Endothelial cell of umbilical vein (primary cell): ENCODE data around the gene SSBP3. TPM values are rescaled to one million over a fixed set of nuclear protein-coding genes. Genes with fewer than 3 reads are reported as not detected.

Experiments used
- BruUV-seq: library from RNA; stranded (reverse); fragments of 400-500 nt; replicated peaks from 2 replicates; lab custom pipeline; 2021; lab: Mats Ljungman, UMichigan
- CTCF ChIA-PET: fragments of 300-600, 350-600 bp; sonication (Branson Sonifier 250); formaldehyde crosslinking; loops from one replicate; lab custom pipeline; 2021; ENCODE audit warnings: antibody characterized with exemption, inconsistent platforms; lab: Charles Lee
- POLR2A ChIA-PET: fragments of 300-600, 350-600 bp; sonication (Branson Sonifier 250); formaldehyde crosslinking; loops from one replicate; lab custom pipeline; 2021; ENCODE audit warnings: antibody characterized with exemption, inconsistent platforms; lab: Charles Lee
- DNase-seq: peaks from one replicate; pipeline ENCODE4 v3.0.0-alpha.2; 2011; ENCODE audit warnings: low read depth, low spot score
- FAIRE-seq: peaks from 2 replicates; lab custom pipeline; 2011; peaks lifted over from hg19 to GRCh38; lab: Jason Lieb, UNC
- H2AFZ ChIP-seq: 2 replicates; pipeline ENCODE4 v1.6.0; 2012; ENCODE audit warnings: low read depth, low read length, control low read depth, inconsistent platforms
- H3K27ac ChIP-seq: 2 replicates; pipeline ENCODE4 v1.5.1; 2011; ENCODE audit warnings: low read depth, mild to moderate bottlenecking, control low read depth, low read length, moderate library complexity; ENCODE audit not compliant: insufficient read depth
- H3K27me3 ChIP-seq, 2 experiments: 2 replicates each; pipeline versions ENCODE4 v1.6.0 to v1.6.1; 2011; ENCODE audit warnings: low read length in 2 of 2, mixed read lengths in 1 of 2; ENCODE audit not compliant: control insufficient read depth in 2 of 2, insufficient read depth in 2 of 2
- H3K36me3 ChIP-seq, 2 experiments: 2 replicates in 1 of 2; 3 replicates in 1 of 2; pipeline ENCODE4 v1.5.1; 2011; ENCODE audit warnings: low read length in 2 of 2, mild to moderate bottlenecking in 1 of 2, moderate library complexity in 1 of 2; ENCODE audit not compliant: control insufficient read depth in 2 of 2, insufficient read depth in 2 of 2; ENCODE audit errors: extremely low read depth in 1 of 2
- H3K4me1 ChIP-seq: 3 replicates; pipeline ENCODE4 v1.5.1; 2011; ENCODE audit warnings: mild to moderate bottlenecking, low read length; ENCODE audit not compliant: control insufficient read depth, insufficient read depth; ENCODE audit errors: extremely low read depth
- H3K4me2 ChIP-seq: 2 replicates; pipeline ENCODE4 v1.6.1; 2011; ENCODE audit warnings: low read length, control low read depth, mixed read lengths; ENCODE audit not compliant: insufficient read depth
- H3K4me3 ChIP-seq, 3 experiments: fragments of 200-600 bp in 1 of 3; sonication (generic), shearing (Covaris generic) in 1 of 3; replicated peaks in 1 of 3; 2 replicates each; pipeline ENCODE4 v1.5.1; 2011 to 2016; ENCODE audit warnings: control low read depth in 3 of 3, low read length in 3 of 3, mild to moderate bottlenecking in 2 of 3, inconsistent platforms in 1 of 3, low read depth in 1 of 3, moderate library complexity in 1 of 3; ENCODE audit not compliant: insufficient read depth in 1 of 3
- H3K79me2 ChIP-seq: 2 replicates; pipeline ENCODE4 v1.6.0; 2012; ENCODE audit warnings: low read length, inconsistent platforms; ENCODE audit not compliant: control insufficient read depth, insufficient read depth
- H3K9ac ChIP-seq: replicated peaks from 2 replicates; pipeline ENCODE3; 2011; ENCODE audit warnings: low read length, control low read depth; ENCODE audit not compliant: insufficient read depth; ENCODE audit errors: extremely low read depth
- H3K9me1 ChIP-seq: replicated peaks from 3 replicates; pipeline ENCODE4 v1.6.0; 2011; ENCODE audit warnings: mild to moderate bottlenecking, low read length; ENCODE audit not compliant: control insufficient read depth, insufficient read depth; ENCODE audit errors: extremely low read depth
- H3K9me3 ChIP-seq: replicated peaks from 2 replicates; pipeline ENCODE4 v1.5.1; 2012; ENCODE audit warnings: low read length, inconsistent platforms; ENCODE audit not compliant: control insufficient read depth, insufficient read depth
- H4K20me1 ChIP-seq: replicated peaks from 2 replicates; pipeline ENCODE3; 2011; ENCODE audit warnings: mild to moderate bottlenecking, low read length; ENCODE audit not compliant: control insufficient read depth, insufficient read depth; ENCODE audit errors: extremely low read depth
- CTCF ChIP-seq, 2 donors: IDR thresholded peaks; 1 replicate in 1 of 2; 2 replicates in 1 of 2; pipeline ENCODE4 v1.5.1; 2011; ENCODE audit warnings: low read length in 2 of 2, mild to moderate bottlenecking in 2 of 2, moderate library complexity in 2 of 2, control low read depth in 1 of 2, inconsistent platforms in 1 of 2, low read depth in 1 of 2; ENCODE audit not compliant: insufficient read depth in 1 of 2; ENCODE audit errors: extremely low read depth in 1 of 2
- EZH2 ChIP-seq: IDR thresholded peaks from 2 replicates; pipeline ENCODE4 v1.6.1; 2012; ENCODE audit warnings: borderline replicate concordance, low read depth, mild to moderate bottlenecking, moderate library complexity, low read length, inconsistent platforms; ENCODE audit not compliant: severe bottlenecking
- FOS ChIP-seq: IDR thresholded peaks from 2 replicates; pipeline ENCODE4 v1.6.1; 2011; ENCODE audit warnings: mild to moderate bottlenecking, low read length, moderate library complexity, borderline replicate concordance; ENCODE audit not compliant: insufficient read depth
- GATA2 ChIP-seq: IDR thresholded peaks from 2 replicates; pipeline ENCODE4 v1.7.0; 2011; ENCODE audit warnings: low read depth, mild to moderate bottlenecking, moderate library complexity, mixed read lengths, low read length; ENCODE audit not compliant: insufficient read length, insufficient read depth
- JUN ChIP-seq: IDR thresholded peaks from 2 replicates; pipeline ENCODE4 v1.6.1; 2011; ENCODE audit warnings: borderline replicate concordance, low read depth; ENCODE audit not compliant: insufficient read length, insufficient read depth
- MAX ChIP-seq: IDR thresholded peaks from 2 replicates; pipeline ENCODE4 v1.6.1; 2011; ENCODE audit not compliant: insufficient read depth, insufficient read length
- MYC ChIP-seq: IDR thresholded peaks from one replicate; pipeline ENCODE4 v1.6.1; 2011; ENCODE audit warnings: mild to moderate bottlenecking, low read depth, low read length
- POLR2A ChIP-seq: IDR thresholded peaks from 2 replicates; pipeline ENCODE4 v1.6.1; 2012; ENCODE audit warnings: low read depth, mild to moderate bottlenecking, control low read depth, low read length
- POLR2AphosphoS5 ChIP-seq: IDR thresholded peaks from 2 replicates; pipeline ENCODE4 v1.6.1; 2012; ENCODE audit warnings: low read depth, mild to moderate bottlenecking, control low read depth, low read length, moderate library complexity; ENCODE audit not compliant: insufficient read depth
- dilution Hi-C: fragments of 300-500 bp; cut with MboI; formaldehyde crosslinking; loops from one replicate; pipeline ENCODE4 v1.15.0; 2019; ENCODE audit warnings: low sequenced_read_pairs; ENCODE audit not compliant: extremely low pct_ligation_motif_present
- intact Hi-C: fragments of 100-400 bp; cut with micrococcal nuclease; formaldehyde crosslinking; loops from one replicate; pipeline ENCODE4 v1.10.0; 2022
- polyA plus RNA-seq, 4 experiments: library from polyadenylated mRNA; depleted of rRNA in 3 of 4; stranded (reverse) in 3 of 4; unstranded in 1 of 4; fragments of >200 nt; gene quantifications; 2 replicates each; pipeline versions ENCODE4 v1.2.1 to v1.2.3, GENCODE V29; 2011 to 2012; ENCODE audit warnings: missing spikeins in 1 of 4
- total RNA-seq: library from RNA; stranded (reverse); gene quantifications from 2 replicates; pipeline ENCODE4 v1.2.3, GENCODE V29; 2021

Gene SSBP3
- total and polyA plus RNA-seq, 2 donors (not counting 3 experiments of a cell fraction or from before 2014, with no cell fraction given), result 44.9 to 59.4 TPM

GRCh38 chr1:54199151-54199764 lies 206.9 kb downstream of the SSBP3 start:
- H3K27ac ChIP-seq, result no peak overlapping the region
- no peaks in the 10 kb centered on the region for H3K36me3 ChIP-seq
- no peak for DNase-seq
- no peaks in the 10 kb centered on the region for H3K9me3 ChIP-seq
- H3K9me1 ChIP-seq, result no peaks in the 10 kb centered on the region
- intact Hi-C loops (no loop called here), dilution Hi-C loops (no loop called here)
- CTCF ChIA-PET, result interaction anchor here (1.0 to 2.6 kb wide), 10 partner anchors 11 to 300 kb away, joined by 3 to 20 read pairs (median 6); no protein-coding TSS in a partner anchor
- FAIRE-seq, result no peak
- peaks cover 28% of the 10 kb centered on the region for H3K79me2 ChIP-seq
- no peaks in the 10 kb centered on the region for H3K27me3 ChIP-seq
- H3K9ac ChIP-seq, result peak overlapping the region; percentile 79
- POLR2A ChIA-PET, result no interaction called here
- H4K20me1 ChIP-seq, result no peaks in the 10 kb centered on the region
- peak overlapping the region; percentile 89 for H2AFZ ChIP-seq
- peak overlapping the region; percentile 58 to 67 (median 58) for H3K4me3 ChIP-seq
- TSS peak; percentile 81 for BruUV-seq
- TF ChIP-seq CTCF (IDR thresholded peaks at IDR 0.05; ENCODE audit: extremely low read depth in 1 of 2, insufficient read depth in 1 of 2, low read depth in 1 of 2, low read length in 2 of 2), result no peak
- no peak for TF ChIP-seq MAX
- TF ChIP-seq JUN, result no peak
- no peak for TF ChIP-seq GATA2
- no peak for TF ChIP-seq EZH2
- TF ChIP-seq MYC, result no peak
- no peak for TF ChIP-seq POLR2A
- TF ChIP-seq POLR2AphosphoS5, result no peak
- TF ChIP-seq FOS, result no peak
- H3K4me1 ChIP-seq, result peaks cover 19% of the 10 kb centered on the region
- peak overlapping the region; percentile 73 for H3K4me2 ChIP-seq
